Heart left ventricle (tissue), 16 donors: ENCODE measurements around the gene DCPS. TPM values are rescaled to one million over a fixed set of nuclear protein-coding genes. Genes with fewer than 3 reads are reported as not detected.

Experiments used
- ATAC-seq, 4 donors: fragments of 200-7000 bp; cut with Tn5 transposase; one replicate each; pipeline ENCODE4 v1.9.1; 2020 to 2022; ENCODE audit warnings: moderate library complexity in 4 of 4, mild to moderate bottlenecking in 3 of 4, moderate number of reproducible peaks in 1 of 4
- DNase-seq, 5 donors: peaks; one replicate each; pipeline ENCODE4 v3.0.0-alpha.2; 2020
- H3K27ac ChIP-seq, 12 donors: fragments of 200-600 bp; sonication (generic) in 4 of 12; one replicate each; pipeline versions ENCODE4 v1.5.0 to v1.8.0; 2016 to 2022; ENCODE audit warnings: mild to moderate bottlenecking in 2 of 12
- H3K27me3 ChIP-seq, 9 donors: fragments of 200-600 bp; sonication (generic) in 2 of 9; one replicate each; pipeline versions ENCODE4 v1.5.1 to v1.8.0; 2016 to 2022; ENCODE audit warnings: mild to moderate bottlenecking in 3 of 9
- H3K36me3 ChIP-seq, 9 donors: fragments of 200-600 bp; sonication (generic) in 2 of 9; one replicate each; pipeline versions ENCODE4 v1.5.0 to v1.8.0; 2018 to 2022; ENCODE audit warnings: mild to moderate bottlenecking in 2 of 9
- H3K4me1 ChIP-seq, 12 donors: fragments of 200-600 bp; sonication (generic) in 4 of 12; one replicate each; pipeline versions ENCODE4 v1.5.0 to v1.8.0; 2016 to 2022; ENCODE audit warnings: mild to moderate bottlenecking in 3 of 12
- H3K4me3 ChIP-seq, 12 donors: fragments of 200-600 bp; sonication (generic) in 4 of 12; one replicate each; pipeline versions ENCODE4 v1.5.0 to v1.8.0; 2017 to 2022; ENCODE audit warnings: mild to moderate bottlenecking in 9 of 12, moderate library complexity in 4 of 12
- H3K9me3 ChIP-seq, 12 donors: fragments of 200-600 bp; sonication (generic) in 4 of 12; one replicate each; pipeline versions ENCODE4 v1.5.0 to v1.8.0; 2016 to 2022; ENCODE audit warnings: mild to moderate bottlenecking in 1 of 12
- POLR2A ChIP-seq, 2 donors: fragments of 450-650 bp; IDR thresholded peaks; one replicate each; pipeline ENCODE4 v1.6.1; 2017; ENCODE audit warnings: antibody characterized with exemption in 2 of 2, mild to moderate bottlenecking in 2 of 2, moderate library complexity in 2 of 2
- WGBS, 4 donors: extraction: QIAGEN DNeasy Blood & Tissue Kit in 2 of 4; methylation state at CpG; one replicate each; pipeline versions ENCODE4 v1.1.5 to v1.1.7; 2013 to 2018; 5-methylcytosine and 5-hydroxymethylcytosine counted together
- intact Hi-C, 10 donors: fragments of 100-400 bp; cut with DNase I; formaldehyde crosslinking; loops; one replicate each; pipeline versions ENCODE4 v1.11.1 to v1.14.2; 2022
- polyA plus RNA-seq, 2 donors: library from polyadenylated mRNA; stranded (reverse); fragments of 200-250 nt; gene quantifications; one replicate each; pipeline ENCODE4 v1.2.3, GENCODE V29; 2013
- total RNA-seq, 9 donors: library from RNA; depleted of rRNA in 2 of 9; stranded (reverse); fragments of >200 nt in 2 of 9; fragmentation: NEBNext Ultra II Directional in 3 of 9; extraction: Animal tissue kit (Norgen Biotek cat#: 25700) in 3 of 9; gene quantifications; one replicate each; pipeline versions ENCODE4 v1.1.0 to v1.2.4, GENCODE V29; 2016 to 2023
- TF ChIP-seq, protein P1 (sequence below), 12 donors: fragments of 200-600 bp; sonication (generic) in 4 of 12; IDR thresholded peaks; one replicate each; pipeline versions ENCODE4 v1.5.0 to v1.8.0; 2018 to 2022; ENCODE audit warnings: antibody characterized with exemption in 12 of 12, mild to moderate bottlenecking in 5 of 12
- donor health status: ischemic (EF 13 %, LVEDD 7.1; RV severe dilation, severe dysfunction).
- donor health status: healthy with polysubstance abuse.
- donor health status: DM: no; HTN: yes; CAD: no.
- donor health status: DM: no; HTN: no; CAD: no.
- donor health status: ischemic (EF 25% LVEDD 6.9; RV normal size, moderate dysfunction).
- donor health status: ischemic (EF 25% LVEDD 5.7; RV mildly dilated, moderate dysfunction).
- donor health status: healthy.
- donor health status: DM: yes; HTN: yes; CAD: no.
- donor health status: ischemic (EF 35%, LVEDD 5.7; RV mildly dilated, moderate dysfunction).
- donor health status: nonischemic (EF 11% LVEDD 7.7; RV severe dilation, severe dysfunction).
- donor health status: DM: yes; HTN: yes; CAD: no.
- donor health status: PGD.
- donor health status: ischemic (EF 29% LVEDD 5.4; RV normal size, mild dysfunction).
- donor health status: nonischemic (EF 23%, LVEDD 6.1; RV moderate dilation, normal function).

Gene DCPS
- total and polyA plus RNA-seq, 11 donors: 7.7 to 18.9 (median 11.1) TPM

DNA sequence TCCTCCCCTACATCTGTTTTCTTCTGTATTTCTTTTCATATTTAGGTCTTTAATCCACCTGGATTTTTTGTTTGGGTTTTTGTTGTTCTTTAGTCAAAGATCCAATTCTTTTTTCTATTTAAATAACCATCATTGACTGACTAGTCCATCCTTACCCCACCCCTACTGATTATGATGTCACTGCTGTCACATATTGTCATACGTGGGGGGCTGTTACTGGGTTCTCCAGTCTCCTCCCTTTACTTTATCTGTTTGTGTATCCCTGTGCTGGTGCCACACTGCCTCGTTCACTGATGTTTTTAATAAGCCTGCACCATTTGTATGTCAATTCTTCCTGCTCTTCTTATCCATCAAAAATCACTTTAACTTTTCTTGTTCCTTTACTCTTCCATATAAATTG is 6.9 kb upstream of the DCPS start:
- ATAC-seq: no peak

DNA sequence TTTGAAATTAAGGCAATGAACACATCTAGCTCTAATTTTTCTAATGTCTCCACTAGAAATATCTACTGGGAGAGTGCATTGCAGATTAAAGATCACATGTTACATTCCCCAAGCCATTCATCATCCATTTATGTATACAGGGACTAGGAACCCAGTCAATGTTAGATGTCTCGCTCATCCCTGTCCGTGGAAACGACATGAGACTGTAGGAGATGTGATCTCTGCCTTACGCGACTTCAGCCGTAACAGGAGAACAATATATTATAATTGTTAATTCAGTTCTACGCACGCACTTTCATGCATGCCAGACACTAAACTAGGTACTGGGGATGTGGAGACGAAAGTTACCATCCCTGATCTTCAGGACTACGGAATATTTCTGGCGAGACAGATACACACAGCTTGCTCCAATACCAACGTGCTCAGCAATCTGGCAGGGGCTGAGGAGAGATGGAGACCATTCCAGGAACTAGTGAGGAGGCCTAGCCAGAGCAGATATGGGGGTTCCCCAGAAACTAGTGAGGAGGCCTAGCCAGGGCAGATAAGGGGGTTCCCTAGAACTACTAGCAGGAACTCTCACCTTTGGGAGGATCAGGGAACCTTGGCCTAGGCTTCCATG is 706 bp downstream of the DCPS start:
- Histone ChIP-seq H3K9me3 (no peaks in the 10 kb centered on the region), H3K4me1 (peaks cover 0 to 26% (median 12%) of the 10 kb centered on the region in 12 donors), H3K4me3 (peak overlapping the region; percentile 52 to 80 (median 69)), H3K27me3 (no peaks in the 10 kb centered on the region), H3K36me3 (peaks cover 0 to 28% (median 18%) of the 10 kb centered on the region in 9 donors), H3K27ac (peak overlapping the region in 11 of 12 donors; percentile 76 to 95 (median 90))
- intact Hi-C loops: loop anchor here in 2 of 10 donors (5.0 to 10.0 kb wide), 2 partner anchors 688 to 1040 kb away; no protein-coding TSS in a partner anchor
- TF ChIP-seq, protein P1, sequence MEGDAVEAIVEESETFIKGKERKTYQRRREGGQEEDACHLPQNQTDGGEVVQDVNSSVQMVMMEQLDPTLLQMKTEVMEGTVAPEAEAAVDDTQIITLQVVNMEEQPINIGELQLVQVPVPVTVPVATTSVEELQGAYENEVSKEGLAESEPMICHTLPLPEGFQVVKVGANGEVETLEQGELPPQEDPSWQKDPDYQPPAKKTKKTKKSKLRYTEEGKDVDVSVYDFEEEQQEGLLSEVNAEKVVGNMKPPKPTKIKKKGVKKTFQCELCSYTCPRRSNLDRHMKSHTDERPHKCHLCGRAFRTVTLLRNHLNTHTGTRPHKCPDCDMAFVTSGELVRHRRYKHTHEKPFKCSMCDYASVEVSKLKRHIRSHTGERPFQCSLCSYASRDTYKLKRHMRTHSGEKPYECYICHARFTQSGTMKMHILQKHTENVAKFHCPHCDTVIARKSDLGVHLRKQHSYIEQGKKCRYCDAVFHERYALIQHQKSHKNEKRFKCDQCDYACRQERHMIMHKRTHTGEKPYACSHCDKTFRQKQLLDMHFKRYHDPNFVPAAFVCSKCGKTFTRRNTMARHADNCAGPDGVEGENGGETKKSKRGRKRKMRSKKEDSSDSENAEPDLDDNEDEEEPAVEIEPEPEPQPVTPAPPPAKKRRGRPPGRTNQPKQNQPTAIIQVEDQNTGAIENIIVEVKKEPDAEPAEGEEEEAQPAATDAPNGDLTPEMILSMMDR (IDR thresholded peaks at IDR 0.05): no peak
- TF ChIP-seq POLR2A (IDR thresholded peaks at IDR 0.05): no peak
- ATAC-seq (peak in 1 of 4 donors; percentile 6), DNase-seq (no peak)
- 37 to 51% (median 42%) methylated on average over 12 of the region's 12 CpGs for whole genome bisulfite sequencing, 4 donors

More for the DNA sequence above, 6.9 kb upstream of the DCPS start:
- 52 to 80% (median 67%) methylated on average over 2 of the region's 2 CpGs for WGBS, 4 donors
- H3K36me3 ChIP-seq: peaks cover 0 to 64% (median 46%) of the 10 kb centered on the region in 9 donors
- no peaks in the 10 kb centered on the region for H3K9me3 ChIP-seq
- no peak overlapping the region for H3K27ac ChIP-seq
- TF ChIP-seq, protein P1 (IDR thresholded peaks at IDR 0.05): no peak
- TF ChIP-seq POLR2A (IDR thresholded peaks at IDR 0.05): no peak
- intact Hi-C loops: no loop called here
- no peaks in the 10 kb centered on the region for H3K27me3 ChIP-seq
- H3K4me3 ChIP-seq: no peak overlapping the region
- DNase-seq: no peak
- no peaks in the 10 kb centered on the region for H3K4me1 ChIP-seq

DNA sequence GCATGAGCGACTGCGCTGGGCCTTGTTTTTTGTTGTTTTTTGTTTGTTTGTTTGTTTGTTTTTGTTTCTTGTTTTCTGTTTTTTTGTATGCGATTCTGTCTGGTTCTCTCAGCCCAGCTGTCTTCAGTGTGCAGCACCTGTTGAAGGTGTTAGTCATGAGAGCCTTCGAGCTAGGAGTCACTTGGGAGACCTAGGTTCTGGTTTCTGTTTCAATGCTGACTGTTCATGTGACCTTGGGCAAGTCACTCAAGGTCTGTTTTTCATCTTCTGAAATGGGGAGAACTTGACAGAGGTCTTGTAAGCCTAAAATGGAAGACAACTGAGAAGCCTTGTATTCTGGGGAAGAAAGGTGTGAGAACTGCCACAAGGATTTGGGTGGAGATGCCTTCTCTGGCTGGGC is 1.8 kb downstream of the DCPS start:
- no peak overlapping the region for H3K4me3 ChIP-seq
- no peak for DNase-seq
- WGBS, 4 donors: 86 to 92% (median 88%) methylated on average over 4 of the region's 4 CpGs
- ATAC-seq: no peak
- H3K27me3 ChIP-seq: no peaks in the 10 kb centered on the region
- no peaks in the 10 kb centered on the region for H3K9me3 ChIP-seq
- no peak overlapping the region for H3K27ac ChIP-seq
- intact Hi-C loops: loop anchor here in 2 of 10 donors (5.0 to 10.0 kb wide), 2 partner anchors 687 to 1039 kb away; no protein-coding TSS in a partner anchor
- peaks cover 0 to 29% (median 14%) of the 10 kb centered on the region in 12 donors for H3K4me1 ChIP-seq
- TF ChIP-seq, protein P1 (IDR thresholded peaks at IDR 0.05): no peak
- no peak for TF ChIP-seq POLR2A (IDR thresholded peaks at IDR 0.05)
- H3K36me3 ChIP-seq: peaks cover 0 to 29% (median 14%) of the 10 kb centered on the region in 9 donors

DNA sequence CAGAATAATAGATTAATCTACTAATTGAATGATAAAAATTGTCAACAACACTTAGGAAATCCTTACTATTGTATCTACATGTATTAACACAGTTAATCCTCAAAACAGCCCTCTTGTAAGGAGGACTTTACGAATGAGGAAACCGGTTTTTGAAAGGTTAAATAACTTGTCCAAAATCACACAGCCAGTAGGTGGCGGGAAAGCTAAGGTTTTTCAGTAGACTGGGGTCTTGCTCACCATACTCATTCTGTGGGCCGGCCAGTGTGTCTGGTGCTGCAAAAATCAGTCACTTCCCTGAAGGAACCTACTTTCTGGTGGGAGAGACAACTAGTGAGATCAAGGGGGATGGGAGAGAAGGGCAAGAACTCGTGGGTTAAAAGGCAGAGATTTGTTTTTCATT is 3.8 kb downstream of the DCPS start:
- DNase-seq (no peak), ATAC-seq (no peak)
- intact Hi-C loops: loop anchor here in 3 of 10 donors (2.0 to 10.0 kb wide), 3 partner anchors 173 to 1037 kb away; no protein-coding TSS in a partner anchor
- H3K4me1 ChIP-seq: peaks cover 0 to 37% (median 15%) of the 10 kb centered on the region in 12 donors
- no peaks in the 10 kb centered on the region for H3K9me3 ChIP-seq
- no peak for TF ChIP-seq POLR2A (IDR thresholded peaks at IDR 0.05)
- TF ChIP-seq, protein P1 (IDR thresholded peaks at IDR 0.05): peak in 7 of 12 donors; percentile 12 to 45 (median 37)
- no peaks in the 10 kb centered on the region for H3K27me3 ChIP-seq
- no peak overlapping the region for H3K4me3 ChIP-seq
- H3K27ac ChIP-seq: no peak overlapping the region
- 39 to 44% (median 41%) methylated on average over 5 of the region's 5 CpGs for WGBS, 4 donors
- H3K36me3 ChIP-seq: peaks cover 0 to 36% (median 16%) of the 10 kb centered on the region in 9 donors
